ENCODE data around the gene EPHX1.
"Not testable (repeated sequence)": the region's sequence is repeated elsewhere in the genome, so short reads cannot be mapped to it uniquely, and the experiment has no call there.

Gene EPHX1

GRCh38 chr1:225809842-225810578 lies at the start of gene EPHX1:
EPHX1 (plus strand) TSS chr1:225810124; CDS start chr1:225828730, 18,606 bp downstream.
- peak; percentile 76 for DNase-seq

DNA sequence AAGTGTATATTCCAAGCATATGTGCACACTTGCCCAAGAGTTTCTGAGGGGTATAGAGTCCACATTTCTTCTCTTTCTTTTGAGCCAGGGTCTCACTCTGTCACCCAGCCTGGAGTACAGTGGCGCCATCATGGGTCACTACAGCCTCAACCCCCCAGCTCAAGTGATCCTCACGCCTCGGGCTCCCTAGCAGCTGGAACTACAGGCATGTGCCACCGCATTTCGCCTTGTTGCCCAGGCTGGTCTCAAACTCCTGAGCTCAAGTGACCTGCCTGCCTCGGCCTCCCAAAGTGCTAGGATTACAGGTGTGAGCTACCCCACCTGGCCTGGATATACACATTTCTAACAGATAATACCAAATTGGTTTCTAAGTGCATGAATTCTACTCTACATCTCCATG lies 49.4 kb upstream of the EPHX1 start:
- DNase-seq = no peak

- not testable (repeated sequence) for DNase-seq
These were observed 48.5 kb upstream of the EPHX1 start for GRCh38 chr1:225761395-225761794.

DNA sequence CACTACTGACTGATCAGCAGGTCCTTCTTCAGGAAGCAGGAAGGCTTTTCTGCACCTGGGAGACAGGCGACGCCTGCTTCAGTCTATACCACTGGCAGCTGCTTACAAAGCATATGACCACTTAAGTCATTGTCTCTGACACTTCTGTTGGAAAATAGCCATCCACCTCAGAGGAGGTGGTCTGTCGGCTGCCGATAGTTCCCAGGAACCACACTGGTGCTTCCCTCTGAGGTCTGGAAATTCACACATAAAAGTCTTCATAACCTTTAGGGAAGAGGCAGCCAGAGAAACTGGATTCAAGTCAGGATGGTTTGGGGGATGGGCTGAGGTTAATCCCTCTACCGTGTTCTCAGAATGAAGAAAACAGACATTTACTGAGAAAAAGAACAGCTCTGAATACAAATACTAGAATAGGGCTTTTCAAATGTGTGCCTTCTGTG lies 47.9 kb upstream of the EPHX1 start:
- DNase-seq = no peak

DNA sequence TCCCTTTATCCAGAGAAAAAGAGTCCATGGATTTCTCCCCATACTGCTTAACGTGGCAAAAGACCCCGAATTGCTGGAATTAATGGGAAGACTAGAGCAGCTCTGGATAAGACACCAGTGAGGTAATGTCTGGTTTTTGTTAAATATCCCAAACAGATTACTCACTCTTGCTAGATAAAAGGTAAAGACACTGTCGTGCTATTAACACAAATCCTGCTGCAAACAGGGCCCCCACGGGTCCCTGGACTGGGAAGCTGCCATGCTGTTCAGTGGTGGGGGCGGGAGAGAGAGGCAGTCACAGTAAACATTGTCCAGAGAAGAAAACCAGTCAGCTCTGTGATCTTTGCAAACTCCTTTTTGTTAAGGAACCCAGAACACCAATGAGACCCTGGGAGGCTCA lies 47.5 kb upstream of the EPHX1 start:
- no peak for DNase-seq

- peak; percentile 59 for DNase-seq
These were observed 46.0 kb upstream of the EPHX1 start for GRCh38 chr1:225763716-225764548.

GRCh38 chr1:225765982-225766674 lies 43.8 kb upstream of the EPHX1 start:
- no peak for DNase-seq

DNA sequence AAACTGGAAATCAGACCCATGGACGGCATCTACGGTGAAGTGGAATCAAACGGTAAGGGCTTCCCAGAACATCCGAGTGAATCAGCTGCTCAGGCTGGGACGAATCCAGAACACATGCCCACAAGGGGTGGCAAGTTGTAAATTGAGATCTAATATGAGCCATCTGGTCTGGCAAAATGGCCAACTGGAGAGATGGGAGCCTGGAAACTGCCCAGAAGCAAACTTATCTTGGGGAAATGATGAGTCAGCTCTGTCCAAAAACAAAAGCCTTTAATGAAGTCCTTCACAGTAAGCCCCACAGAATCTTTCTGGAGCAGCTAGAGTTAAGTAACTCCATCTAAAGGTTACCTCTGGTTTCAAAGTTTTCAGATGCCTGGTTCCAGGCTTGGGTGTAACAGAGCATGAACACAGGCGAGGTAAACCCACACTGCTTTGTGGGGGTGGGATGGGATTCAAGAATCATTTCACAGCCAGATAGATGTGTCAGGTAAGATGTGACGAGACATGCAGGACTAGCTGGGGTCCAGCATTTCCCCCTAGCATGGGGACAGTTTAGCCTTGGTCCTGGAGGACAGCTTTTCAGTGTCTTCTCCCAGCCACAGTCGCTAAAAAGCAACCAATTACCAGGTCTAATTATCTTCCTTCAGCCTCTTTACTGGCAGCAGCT lies 42.8 kb upstream of the EPHX1 start:
- no peak for DNase-seq

DNA sequence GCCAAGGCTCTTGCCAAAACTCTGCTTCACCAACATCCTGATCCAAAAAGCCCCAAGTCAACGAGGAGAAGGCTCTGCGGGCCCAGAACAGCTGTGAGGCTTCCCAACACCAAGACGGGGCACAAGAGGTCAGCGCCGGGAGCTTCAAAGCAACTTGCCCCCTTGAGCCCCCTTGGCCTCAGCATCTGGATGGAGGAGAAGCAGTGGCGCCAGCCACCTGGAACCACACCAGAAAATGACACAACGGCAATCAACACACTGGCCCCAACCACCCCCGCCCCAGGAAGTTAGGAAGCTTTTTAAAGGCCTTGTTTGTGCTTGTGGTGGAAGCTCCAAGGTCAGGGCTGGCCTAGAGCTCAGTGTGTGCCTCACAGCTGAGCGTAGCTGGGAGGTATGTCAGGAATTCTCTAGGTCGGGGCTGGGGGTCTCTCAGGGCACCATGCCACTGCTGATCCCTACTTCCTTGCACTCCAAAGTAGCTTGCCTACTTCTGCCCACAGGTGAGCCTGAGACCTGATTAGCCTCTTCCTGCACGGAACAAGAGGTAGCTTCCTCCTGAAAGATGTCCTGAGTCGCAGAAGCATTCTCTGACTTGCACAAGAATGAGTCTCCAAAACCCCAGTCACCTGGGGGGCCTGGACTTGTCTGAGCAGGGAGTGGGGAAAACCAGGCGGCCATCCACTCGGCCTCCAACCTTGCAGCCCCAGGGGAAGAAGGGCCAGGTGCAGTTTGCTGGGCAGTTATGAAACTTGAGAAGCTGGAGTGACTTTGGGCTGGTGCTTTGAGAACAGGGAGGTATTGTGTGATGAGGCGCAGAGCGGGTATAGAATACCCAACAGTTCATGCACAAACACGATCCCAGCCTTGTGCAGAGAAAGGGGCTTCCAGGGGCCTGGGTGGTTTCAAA lies 42.0 kb upstream of the EPHX1 start:
- no peak for DNase-seq

GRCh38 chr1:225768662-225769426 lies 41.1 kb upstream of the EPHX1 start:
- DNase-seq = no peak

- peak; percentile 15 for DNase-seq
These were observed 40.2 kb upstream of the EPHX1 start for GRCh38 chr1:225769687-225770086.

GRCh38 chr1:225770561-225771248 lies 39.2 kb upstream of the EPHX1 start:
- DNase-seq = no peak

GRCh38 chr1:225771661-225772322 lies 38.1 kb upstream of the EPHX1 start:
- no peak for DNase-seq

- peak; percentile 71 for DNase-seq
These were observed 37.6 kb upstream of the EPHX1 start for GRCh38 chr1:225772323-225772768.

- no peak for DNase-seq
These were observed 37.1 kb upstream of the EPHX1 start for GRCh38 chr1:225772848-225773247.

- DNase-seq = no peak
These were observed 35.4 kb upstream of the EPHX1 start for GRCh38 chr1:225774281-225775147.

- no peak for DNase-seq
These were observed 33.6 kb upstream of the EPHX1 start for GRCh38 chr1:225776294-225776693.

DNA sequence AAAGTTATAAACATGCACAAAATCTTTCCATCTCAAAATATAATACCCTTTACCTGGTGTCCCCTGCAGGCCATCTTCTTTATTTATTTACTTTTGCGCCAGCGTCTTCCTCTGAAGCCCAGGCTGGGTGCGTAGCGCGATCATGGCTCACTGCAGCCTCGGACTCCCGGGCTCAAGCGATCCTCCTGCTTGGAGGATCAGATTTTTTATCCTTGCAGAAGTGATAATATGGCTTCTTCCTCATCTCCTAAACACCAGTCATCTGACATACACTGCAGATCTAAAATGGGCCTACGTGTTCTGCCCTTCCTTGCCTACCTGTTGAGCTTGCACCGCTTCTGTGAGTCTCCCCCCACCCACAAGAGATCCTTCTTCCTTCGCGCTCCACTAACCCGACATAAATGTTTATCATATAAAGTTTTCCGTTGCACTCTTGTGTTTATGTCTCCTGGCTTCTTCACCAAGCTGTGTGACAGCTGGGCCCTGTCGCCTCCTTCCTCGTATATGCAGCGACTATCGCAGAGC lies 32.8 kb upstream of the EPHX1 start:
- no peak for DNase-seq

Measured in MV-4-11 (cell line).